ENCODE results near the gene PARD3B.

The PARD3B gene

DNA sequence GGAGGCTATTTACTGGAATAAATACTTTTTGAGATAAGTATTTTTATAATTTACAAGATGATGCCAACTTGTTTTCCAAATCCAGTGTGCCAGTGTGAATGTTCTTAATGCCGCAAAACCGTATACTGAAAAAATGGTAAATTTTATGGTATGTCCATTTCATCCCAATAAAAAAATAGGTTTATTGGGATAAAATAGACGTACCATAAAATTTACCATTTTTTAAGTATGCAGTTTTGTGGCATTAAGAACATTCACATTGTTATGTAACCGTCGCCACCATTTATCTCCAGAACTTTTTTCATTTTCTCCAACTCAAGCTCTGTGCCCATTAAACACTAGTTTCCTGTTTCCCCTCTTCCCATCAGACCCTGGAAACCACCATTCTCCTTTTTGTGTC lies 167.9 kb downstream of the PARD3B start:
- no peak for DNase-seq (ENCODE audit: low read depth)

DNA sequence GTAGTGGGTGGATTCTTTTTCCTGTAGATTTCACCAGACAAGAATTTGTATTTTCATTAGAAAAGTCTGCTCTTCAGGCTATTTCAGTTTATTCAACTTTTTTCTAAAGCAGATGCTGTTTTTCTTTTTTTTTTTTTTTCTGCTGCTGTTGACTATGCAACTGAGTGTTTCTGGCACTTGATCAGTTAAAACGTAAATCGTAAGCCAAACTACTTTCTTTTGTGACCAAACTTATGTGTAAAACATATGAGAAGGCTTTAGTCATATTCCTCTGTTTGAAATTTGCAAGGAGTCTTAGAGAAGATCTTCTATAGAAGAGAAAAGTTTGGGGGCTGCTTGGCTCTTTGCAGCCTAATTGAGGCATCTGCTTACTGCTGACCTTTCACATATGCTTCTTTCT lies 170.1 kb downstream of the PARD3B start:
- no peak for DNase-seq (ENCODE audit: low read depth)

DNA sequence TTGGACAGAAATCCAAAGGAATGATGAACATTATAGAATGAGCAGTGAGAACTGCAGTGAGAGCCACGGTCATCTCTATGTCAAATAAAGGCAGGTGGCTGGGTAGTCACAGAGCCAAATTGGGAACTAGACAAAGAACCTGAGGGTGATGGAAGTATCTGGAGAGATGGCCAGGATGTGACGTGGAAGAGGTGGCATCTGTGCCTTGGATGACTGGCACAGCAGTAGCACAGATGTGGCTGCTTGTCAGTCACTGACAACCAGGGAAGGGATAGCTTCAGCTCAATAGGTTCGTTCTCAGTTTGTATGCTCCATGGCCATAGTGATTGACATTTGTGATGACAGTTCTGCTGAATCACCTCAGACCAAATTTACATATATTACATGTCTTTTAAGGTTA lies 172.3 kb downstream of the PARD3B start:
- DNase-seq (ENCODE audit: low read depth): no peak

DNA sequence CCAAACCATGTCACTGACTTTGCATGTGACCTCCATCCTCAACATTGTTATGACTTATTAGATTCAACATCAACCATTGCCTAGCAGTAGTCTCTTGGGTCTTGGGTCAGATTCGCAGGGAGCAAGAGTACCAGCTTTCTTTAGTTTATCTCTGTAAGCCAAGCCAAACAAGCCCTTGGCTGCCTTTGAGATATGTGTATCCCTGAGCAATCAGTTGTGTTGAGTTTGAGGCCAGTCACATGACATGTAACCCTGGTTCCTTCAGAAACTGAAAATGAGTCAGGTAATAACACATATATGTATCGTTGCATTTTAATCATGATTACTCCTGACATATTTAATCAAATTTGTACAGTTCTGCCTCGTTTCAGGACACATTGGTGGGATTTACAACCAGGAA lies 173.3 kb downstream of the PARD3B start:
- DNase-seq (ENCODE audit: low read depth): no peak

DNA sequence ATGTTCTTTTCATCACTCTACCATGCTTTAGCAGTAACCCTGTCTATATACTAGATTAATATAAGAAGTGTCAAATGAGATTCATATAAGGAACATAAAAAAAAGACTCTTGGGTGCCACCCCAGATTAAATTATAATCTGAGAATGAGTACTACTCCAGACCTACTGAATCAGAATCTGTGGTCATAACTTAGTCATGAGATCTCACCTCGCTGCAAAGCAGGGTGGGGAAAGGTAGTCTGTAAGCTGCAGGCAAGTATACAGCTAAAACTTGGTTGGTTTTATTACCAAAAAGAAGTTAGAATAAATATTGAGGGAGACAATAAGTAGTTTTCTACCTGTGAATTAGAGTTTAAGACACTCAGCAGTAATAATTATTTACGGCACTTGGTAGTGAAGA lies 175.6 kb downstream of the PARD3B start:
- DNase-seq (ENCODE audit: low read depth): no peak

DNA sequence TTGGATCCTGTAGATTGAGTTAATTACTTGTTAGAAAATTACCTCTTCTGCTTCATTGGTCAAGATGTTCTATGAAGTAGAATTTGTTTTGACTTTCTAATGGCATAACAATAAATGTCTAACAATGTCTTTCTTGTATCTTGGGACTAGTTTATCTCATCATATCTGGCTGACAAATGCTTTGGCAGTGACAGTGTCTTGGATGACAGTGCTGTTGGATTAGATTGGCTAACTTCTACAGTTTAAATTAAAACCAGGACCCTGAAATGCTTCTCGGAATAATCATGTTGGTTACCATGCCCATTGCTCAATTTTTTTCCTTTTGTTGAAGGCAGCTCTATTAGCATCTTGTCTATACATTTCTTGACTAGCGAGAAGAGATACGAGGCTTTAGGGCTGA lies 176.9 kb downstream of the PARD3B start:
- no peak for DNase-seq (ENCODE audit: low read depth)

DNA sequence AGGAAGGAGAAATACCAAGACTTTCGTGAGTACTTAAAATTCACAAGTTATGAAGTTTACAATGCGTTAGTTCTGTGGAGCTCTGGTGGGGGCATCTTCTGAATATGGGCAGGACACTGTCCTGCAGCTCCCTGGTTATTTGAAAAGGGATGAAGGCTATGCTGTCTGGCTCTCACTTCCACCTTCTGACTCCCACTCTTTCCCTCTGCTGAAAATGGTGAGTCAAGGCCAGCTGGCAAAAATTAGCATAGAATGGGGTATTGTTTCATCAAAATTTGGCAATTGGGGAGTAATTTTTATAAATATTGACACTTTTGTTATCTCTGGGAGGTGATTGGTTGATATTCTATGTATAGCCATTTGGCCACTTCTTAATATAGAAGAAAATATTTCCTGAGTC lies 177.4 kb downstream of the PARD3B start:
- DNase-seq (ENCODE audit: low read depth): no peak

DNA sequence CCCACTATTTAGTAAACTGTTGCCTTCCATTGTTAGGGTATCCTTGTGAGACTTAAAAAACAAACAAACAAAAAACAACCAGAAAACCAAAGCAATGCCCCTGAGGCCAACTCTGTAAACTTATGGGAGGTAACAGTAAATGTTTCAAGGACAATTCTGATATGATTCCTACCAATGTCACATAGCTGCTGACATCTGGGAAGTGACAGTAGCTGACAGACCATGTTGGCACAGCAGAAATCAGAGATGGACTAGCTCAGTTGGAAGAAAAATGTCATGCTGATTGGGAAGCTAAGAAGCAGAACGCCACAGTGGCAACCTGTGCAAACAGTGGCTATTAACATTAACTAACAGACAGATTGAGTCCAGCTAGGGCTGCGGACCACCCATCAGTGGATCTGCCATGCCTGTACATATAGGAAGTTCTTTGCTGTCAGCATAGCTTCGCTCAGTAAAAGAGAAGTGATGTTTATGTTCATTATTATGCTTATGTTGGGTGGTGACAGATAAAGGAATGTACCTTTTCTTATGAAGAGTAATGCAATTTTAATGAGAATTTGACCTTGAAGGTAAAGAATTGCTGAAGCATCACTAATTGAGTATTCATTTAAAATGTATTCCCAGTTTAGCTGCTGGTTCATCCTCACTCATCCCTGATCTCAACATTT lies 180.6 kb downstream of the PARD3B start:
- DNase-seq (ENCODE audit: low read depth): no peak

DNA sequence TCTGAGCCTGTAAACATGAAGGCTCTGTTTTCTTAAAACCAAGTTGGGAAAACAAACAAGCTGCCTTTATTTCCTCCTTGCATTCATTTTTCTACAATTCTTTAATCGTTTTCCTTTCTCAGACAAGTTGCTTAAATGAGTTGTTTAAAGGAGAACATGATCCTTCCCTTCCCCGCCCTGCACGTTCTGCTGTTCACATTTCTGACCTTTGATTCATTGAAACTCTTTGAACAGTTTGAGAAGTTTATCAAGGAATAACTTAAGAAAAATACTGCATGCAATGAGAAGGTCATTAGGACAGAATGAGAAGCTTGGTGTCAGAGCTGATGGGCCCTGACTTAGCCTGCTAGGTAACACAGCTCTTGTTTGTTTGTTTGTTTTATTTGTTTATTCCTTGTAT lies 181.6 kb downstream of the PARD3B start:
- no peak for DNase-seq (ENCODE audit: low read depth)

DNA sequence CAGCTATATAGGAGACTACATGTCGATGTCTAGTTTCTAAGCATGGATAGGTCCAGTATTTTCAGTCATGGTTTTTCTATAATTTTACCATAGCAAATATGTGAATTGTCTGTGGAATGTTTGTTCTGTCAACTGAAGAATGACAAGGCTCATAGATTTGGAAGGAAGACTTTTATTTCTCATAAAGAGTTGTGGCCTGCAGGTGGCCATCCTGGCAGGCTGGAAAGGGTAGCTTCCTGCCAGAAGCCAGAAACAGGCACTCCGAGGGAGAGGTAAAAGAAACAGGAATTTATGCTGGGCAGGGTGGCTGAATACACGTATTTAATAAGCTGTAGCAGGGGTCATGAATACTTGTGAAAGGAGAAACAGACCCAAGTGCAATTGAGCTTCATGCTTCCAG lies 182.1 kb downstream of the PARD3B start:
- DNase-seq (ENCODE audit: low read depth): no peak

DNA sequence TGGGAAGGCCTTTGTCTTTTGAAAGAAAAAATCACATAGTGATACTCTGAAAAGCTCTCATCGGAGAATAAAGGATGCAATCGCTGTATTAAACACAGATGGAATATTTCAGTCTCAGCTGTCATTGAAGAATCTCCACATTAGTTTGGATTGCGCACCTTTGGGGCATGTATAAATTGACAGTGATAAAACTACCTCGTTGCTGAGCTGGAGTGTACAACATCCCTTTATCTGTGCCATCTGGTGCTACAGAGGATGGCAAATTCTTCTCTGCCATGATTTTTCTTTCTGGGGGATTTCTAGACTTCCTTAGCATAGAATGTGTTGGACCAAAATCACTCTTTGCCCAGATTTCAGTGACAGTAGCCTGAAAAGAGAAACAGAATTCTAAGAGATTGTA lies 185.3 kb downstream of the PARD3B start:
- DNase-seq (ENCODE audit: low read depth): no peak

DNA sequence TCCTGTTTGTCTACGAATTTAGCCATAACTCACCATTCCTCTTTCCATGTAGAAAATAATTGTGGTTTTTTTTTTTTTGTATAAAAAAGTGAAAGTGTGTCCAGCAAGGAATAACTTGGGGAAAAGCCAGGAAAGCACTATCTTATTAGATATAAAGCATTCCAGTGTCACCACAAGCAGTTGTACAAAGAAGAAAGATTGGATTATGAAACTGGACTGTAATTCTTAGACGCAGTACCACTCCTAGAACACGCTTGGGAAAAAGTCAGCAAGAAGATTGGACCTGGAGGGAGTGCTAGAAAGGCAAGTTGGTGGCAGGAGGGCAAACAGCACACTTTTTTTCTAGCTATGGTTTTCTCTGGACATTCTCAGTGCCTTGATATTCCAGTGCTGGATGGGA lies 186.7 kb downstream of the PARD3B start:
- DNase-seq (ENCODE audit: low read depth): no peak

DNA sequence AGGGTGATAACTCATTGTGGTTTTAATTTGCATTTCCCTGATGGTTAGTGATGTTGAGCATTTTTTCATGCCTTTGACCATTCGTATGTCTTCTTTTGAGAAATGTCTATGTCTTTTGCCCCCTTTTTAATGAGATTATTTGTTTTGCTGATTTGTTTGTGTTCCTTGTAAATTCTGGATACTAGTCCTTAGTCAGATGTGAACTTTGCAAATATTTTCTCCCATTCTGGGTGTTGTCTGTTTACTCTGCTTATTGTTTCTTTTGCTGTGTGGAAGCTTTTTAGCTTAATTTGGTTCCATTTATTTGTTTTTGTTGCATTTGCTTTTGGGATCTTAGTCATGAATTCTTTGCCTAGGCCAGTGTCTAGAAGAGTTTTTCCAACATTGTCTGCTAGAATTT lies 192.0 kb downstream of the PARD3B start:
- no peak for DNase-seq (ENCODE audit: low read depth)

DNA sequence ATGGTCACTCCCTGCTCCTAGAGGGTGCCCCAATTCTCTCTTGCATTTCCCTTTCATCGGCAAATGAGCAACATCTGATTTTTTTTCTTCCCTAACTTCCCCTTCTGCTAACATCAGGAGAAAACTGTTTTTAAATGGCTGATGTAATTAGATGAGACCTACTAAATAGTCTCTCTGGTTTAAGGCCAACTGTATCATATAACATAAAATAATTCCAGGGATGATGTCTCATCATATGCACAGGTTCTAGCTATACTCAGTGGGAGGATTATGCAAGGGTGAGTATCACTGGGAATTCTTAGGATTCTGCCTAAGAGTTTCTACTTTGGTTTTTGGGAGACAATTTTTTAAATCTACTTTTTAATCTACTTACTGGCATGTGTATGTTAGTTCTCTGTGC lies 193.4 kb downstream of the PARD3B start:
- no peak for DNase-seq (ENCODE audit: low read depth)

DNA sequence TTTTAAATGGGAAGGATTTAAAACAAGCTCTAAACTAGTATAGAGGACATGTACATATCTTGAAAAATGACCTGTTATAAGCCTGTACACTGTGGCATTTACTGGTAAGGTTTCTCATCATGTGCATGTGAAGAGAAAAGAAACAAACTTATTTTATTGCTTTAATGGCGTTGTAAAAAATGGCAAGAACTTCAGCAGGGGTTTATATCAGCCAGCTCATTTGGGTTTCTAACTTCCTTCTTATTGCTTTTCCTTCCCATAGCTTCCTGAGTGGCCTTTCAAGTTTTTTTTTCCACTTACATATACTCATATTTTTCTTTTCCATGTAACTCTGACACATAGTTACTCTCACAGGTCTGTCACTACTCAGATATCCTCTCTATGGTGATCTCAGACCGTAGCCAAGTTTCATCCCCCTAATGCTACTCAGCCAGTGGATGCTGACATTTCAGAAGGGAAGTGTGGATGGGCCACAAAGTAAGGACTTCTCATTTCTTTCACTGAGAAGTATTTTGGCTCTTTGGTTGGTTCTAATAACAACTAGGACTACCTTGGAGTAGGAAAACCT lies 198.2 kb downstream of the PARD3B start:
- DNase-seq (ENCODE audit: low read depth): no peak

DNA sequence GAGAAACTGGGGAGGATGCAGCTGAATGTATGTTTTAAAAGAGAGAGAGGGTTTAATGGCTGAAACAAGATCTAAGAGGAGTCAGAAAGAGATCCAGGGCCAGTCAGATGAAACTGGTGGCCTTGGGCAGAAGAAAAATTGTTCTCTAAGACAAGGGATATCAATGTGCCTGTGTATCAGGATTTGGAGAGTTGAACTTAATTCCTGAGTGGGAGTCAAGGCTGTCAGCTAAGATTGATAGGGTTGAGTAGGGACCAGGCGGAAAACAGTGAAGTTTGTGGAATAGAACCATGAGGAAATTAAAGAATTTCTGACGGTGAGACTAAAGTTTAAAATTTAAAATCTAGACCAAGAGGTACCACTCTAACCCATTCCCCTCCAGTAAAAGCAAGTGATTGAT lies 199.2 kb downstream of the PARD3B start:
- no peak for DNase-seq (ENCODE audit: low read depth)

DNA sequence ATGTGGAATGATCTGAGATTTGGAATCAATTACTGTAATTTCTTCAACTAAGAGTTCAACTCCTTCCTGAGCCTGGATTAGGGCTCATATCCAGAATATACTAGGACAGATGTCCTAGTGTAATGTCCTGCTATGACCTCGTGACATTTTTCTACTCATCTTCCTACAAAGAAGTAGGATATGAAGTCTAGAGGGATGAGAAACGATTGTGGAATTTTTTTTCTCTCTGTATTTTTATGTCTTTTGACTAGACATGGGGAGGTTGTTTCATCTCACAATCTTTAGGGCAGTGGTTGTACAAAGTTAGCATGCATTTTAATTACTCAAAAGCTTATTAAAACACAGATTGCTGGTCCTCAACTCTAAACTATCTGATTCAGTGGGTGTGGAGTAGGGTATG lies 203.0 kb downstream of the PARD3B start:
- no peak for DNase-seq (ENCODE audit: low read depth)

DNA sequence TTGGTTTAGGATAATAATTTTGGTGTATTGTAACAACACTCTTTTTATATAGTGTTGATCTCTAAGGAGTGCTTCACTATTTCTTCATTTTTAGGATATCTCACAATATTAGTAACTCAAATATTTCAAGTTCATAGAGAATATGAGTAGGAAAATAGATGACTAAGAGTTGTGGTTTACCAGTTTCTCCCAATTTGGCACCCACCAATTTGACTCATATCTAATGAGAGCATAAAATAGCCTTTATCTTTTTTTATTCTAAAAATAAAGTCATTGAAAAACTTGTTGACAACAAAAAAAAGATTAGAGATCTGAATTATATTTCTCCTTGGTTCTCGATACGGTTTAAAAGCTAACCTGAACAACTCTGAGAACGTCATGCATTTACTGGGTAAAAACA lies 204.0 kb downstream of the PARD3B start:
- no peak for DNase-seq (ENCODE audit: low read depth)

DNA sequence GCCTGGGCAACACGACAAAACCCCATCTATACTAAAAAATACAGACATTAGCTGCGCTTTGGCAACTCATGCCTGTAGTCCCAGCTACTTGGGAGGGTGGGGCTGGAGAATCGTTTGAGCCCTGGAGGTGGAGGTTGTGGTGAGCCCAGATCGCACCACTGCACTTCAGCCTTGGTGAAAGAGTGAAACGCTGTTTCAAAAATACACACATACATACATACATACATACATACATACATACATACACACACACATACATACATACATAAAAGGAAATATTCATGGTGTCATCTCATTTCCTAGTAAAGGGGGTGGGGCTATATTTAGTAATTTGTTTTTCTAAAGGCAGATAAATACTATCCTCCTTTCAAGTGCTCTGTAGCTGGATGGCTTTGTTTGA lies 205.1 kb downstream of the PARD3B start:
- DNase-seq (ENCODE audit: low read depth): no peak

DNA sequence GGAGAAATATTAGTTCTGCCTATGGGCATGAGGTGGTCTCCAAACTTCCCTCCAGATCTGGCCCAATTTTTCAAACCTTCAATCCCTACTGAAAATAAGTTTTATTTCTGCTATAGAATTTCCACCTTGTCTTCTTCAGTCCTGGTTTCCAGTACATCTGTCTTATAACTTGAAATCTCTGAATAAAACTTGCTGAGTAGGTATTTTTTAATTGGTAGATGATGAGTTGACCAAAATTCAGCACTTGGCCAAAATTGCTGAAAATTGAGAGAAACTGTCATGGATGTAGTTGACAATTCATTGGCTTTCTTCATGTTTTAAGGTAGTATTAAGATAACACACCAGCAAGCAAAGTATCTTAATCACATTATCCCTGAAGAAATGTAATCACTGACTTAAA lies 206.2 kb downstream of the PARD3B start:
- DNase-seq (ENCODE audit: low read depth): no peak

DNA sequence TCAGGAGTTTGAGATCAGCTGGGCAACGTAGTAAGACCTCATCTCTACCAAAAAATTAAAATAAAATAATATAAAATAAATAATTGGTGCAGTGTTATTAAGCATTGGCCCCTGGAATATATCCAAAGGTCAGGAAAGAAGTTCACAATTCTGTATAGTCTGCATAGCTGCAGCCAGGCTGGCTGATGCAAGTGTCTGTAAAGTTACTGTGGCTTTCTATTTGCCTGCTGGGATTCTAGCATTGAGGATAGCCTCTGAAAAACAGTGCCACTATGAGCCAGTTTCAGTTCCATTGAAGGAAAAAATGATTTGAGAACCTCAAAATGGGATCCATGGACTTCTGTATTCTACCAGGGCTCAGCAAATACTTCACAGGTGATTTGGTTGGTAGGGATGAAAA lies 208.6 kb downstream of the PARD3B start:
- DNase-seq (ENCODE audit: low read depth): no peak

DNA sequence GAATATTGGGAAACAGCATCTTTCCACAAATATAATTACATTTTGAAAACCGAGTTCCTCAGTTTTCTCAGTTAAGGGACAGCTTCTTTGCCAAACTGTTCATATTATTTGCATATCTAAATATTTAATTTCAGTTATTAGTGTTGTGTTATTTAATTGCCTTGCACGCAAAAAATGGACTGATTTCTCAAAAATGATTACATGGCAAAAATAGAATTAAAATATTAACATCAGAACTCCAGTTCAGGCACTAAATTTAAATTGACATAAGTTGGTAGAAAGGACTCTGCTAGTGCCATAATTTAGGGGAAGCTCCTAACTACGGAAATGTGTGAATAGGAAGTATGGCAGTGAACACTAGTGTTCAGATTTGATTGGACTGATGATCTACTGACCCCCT lies 209.6 kb downstream of the PARD3B start:
- no peak for DNase-seq (ENCODE audit: low read depth)

DNA sequence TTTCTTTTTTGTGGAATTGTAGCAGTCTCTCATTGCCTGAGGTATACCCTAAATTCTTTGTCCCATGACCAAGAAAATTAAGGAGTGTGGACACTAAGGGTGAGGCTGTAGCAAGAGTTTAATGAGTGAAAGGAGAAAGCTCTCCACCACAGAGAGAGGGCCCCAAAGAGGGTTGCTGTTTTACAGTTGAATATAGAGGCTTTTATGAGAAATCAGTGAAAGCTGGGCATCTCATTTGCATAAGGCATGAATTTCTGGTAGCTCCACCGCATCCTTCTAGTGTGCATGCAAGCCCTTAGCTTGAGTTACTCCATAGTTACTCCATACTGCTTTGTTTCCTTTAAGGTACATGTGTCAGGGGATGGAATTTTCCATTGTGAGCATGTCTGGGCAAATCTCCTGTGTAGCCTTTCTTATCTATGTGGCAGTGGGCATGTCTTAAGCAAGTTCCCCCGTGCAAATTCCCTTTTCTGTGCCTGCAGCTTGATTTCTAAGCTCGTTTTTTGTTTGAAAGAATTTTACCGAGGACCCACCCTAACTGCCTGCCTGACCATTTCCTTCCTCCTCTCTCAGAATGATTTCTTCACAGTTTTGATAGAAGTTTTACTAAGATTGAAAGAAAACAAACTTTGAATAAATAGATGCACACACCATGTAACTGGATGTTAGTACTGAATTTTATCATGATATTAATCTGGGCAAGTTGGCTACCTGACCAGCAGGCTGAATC lies 218.9 kb downstream of the PARD3B start:
- no peak for DNase-seq (ENCODE audit: low read depth)

DNA sequence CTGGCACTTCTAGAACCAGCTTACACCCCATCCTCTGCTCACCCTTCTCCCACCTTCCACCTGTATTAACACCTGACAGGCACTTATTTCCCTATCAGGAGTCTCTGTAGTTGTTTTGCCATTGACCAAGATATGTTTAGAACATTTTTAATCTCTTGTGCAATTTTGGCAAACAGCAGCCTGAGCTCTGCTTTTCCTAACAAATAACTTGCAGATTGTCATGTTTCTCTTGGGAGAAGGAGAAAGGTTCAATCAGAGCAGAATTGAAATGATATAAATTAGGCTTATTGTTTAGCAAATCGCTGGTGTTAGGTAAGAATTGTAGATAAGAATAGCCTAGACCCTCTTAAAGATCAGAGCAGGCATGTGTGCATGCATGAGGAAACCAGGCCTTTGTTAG lies 225.5 kb downstream of the PARD3B start:
- no peak for DNase-seq (ENCODE audit: low read depth)
